Heart right ventricle (tissue), 16 donors: ENCODE data around the gene PSMD5. TPM values are rescaled to one million over a fixed set of nuclear protein-coding genes. Genes with fewer than 3 reads are reported as not detected.

ENCODE experiments used
- ATAC-seq, 8 donors: fragments of 200-7000 bp; cut with Tn5 transposase; one replicate each; pipeline ENCODE4 v1.9.1; 2020; ENCODE audit warnings: mild to moderate bottlenecking in 8 of 8, moderate library complexity in 8 of 8, moderate number of reproducible peaks in 1 of 8
- DNase-seq, 2 donors: peaks; one replicate each; pipeline ENCODE4 v3.0.0-alpha.2; 2020
- H3K27ac ChIP-seq, 10 donors: fragments of 200-600 bp; sonication (generic) in 2 of 10; one replicate each; pipeline versions ENCODE4 v1.5.0 to v1.8.0; 2020 to 2022; ENCODE audit warnings: mild to moderate bottlenecking in 3 of 10
- H3K27me3 ChIP-seq, 7 donors: fragments of 200-600 bp; one replicate each; pipeline ENCODE4 v1.8.0; 2021 to 2022; ENCODE audit warnings: mild to moderate bottlenecking in 2 of 7
- H3K36me3 ChIP-seq, 9 donors: fragments of 200-600 bp; sonication (generic) in 1 of 9; one replicate each; pipeline versions ENCODE4 v1.5.0 to v1.8.0; 2020 to 2022; ENCODE audit warnings: mild to moderate bottlenecking in 2 of 9
- H3K4me1 ChIP-seq, 9 donors: fragments of 200-600 bp; sonication (generic) in 1 of 9; one replicate each; pipeline versions ENCODE4 v1.5.0 to v1.8.0; 2020 to 2022; ENCODE audit warnings: mild to moderate bottlenecking in 4 of 9
- H3K4me3 ChIP-seq, 10 donors: fragments of 200-600 bp; sonication (generic) in 2 of 10; one replicate each; pipeline versions ENCODE4 v1.5.0 to v1.8.0; 2020 to 2022; ENCODE audit warnings: mild to moderate bottlenecking in 7 of 10, moderate library complexity in 2 of 10
- H3K9me3 ChIP-seq, 11 donors: fragments of 200-600 bp in 10 of 11; sonication (generic) in 2 of 11; one replicate each; pipeline versions ENCODE4 v1.5.0 to v1.8.0; 2013 to 2022; ENCODE audit warnings: mild to moderate bottlenecking in 2 of 11, control low read depth in 1 of 11, moderate library complexity in 1 of 11
- WGBS, 2 donors: extraction: QIAGEN DNeasy Blood & Tissue Kit; methylation state at CpG; one replicate each; pipeline ENCODE4 v1.1.7; 2013; ENCODE audit warnings: inconsistent platforms in 1 of 2; 5-methylcytosine and 5-hydroxymethylcytosine counted together
- intact Hi-C, 10 donors: fragments of 100-400 bp; cut with DNase I; formaldehyde crosslinking; loops; one replicate each; pipeline versions ENCODE4 v1.11.1 to v1.14.2; 2022
- polyA plus RNA-seq, 2 donors: library from polyadenylated mRNA; stranded (reverse); fragments of 200-250 nt; gene quantifications; one replicate each; pipeline ENCODE4 v1.2.3, GENCODE V29; 2013
- total RNA-seq, 10 donors: library from RNA; stranded (reverse); fragmentation: NEBNext Ultra II Directional in 3 of 10; extraction: Animal tissue kit (Norgen Biotek cat#: 25700) in 3 of 10; gene quantifications; one replicate each; pipeline versions ENCODE4 v1.2.1 to v1.2.4, GENCODE V29; 2021 to 2023
- TF ChIP-seq, protein P1 (sequence below), 9 donors: fragments of 200-600 bp; sonication (generic) in 2 of 9; IDR thresholded peaks; one replicate each; pipeline versions ENCODE4 v1.5.0 to v1.8.0; 2021 to 2022; ENCODE audit warnings: antibody characterized with exemption in 9 of 9, mild to moderate bottlenecking in 5 of 9, moderate library complexity in 1 of 9
- donor health status: Arrhythmogenic right ventricular cardiomyopathy.
- donor health status: ischemic (EF 13 %, LVEDD 7.1; RV severe dilation, severe dysfunction).
- donor health status: healthy with polysubstance abuse.
- donor health status: DM: no; HTN: yes; CAD: no.
- donor health status: DM: no; HTN: no; CAD: no.
- donor health status: ischemic (EF 25% LVEDD 6.9; RV normal size, moderate dysfunction).
- donor health status: ischemic (EF 25% LVEDD 5.7; RV mildly dilated, moderate dysfunction).
- donor health status: healthy.
- donor health status: DM: yes; HTN: yes; CAD: no.
- donor health status: Ischemic cardiomyopathy.
- donor health status: ischemic (EF 35%, LVEDD 5.7; RV mildly dilated, moderate dysfunction).
- donor health status: nonischemic (EF 11% LVEDD 7.7; RV severe dilation, severe dysfunction).
- donor health status: DM: yes; HTN: yes; CAD: no.
- donor health status: PGD.
- donor health status: ischemic (EF 29% LVEDD 5.4; RV normal size, mild dysfunction).
- donor health status: nonischemic (EF 23%, LVEDD 6.1; RV moderate dilation, normal function).

PSMD5 gene
- total and polyA plus RNA-seq, 12 donors, result 7.7 to 22.8 (median 14.3) TPM

DNA sequence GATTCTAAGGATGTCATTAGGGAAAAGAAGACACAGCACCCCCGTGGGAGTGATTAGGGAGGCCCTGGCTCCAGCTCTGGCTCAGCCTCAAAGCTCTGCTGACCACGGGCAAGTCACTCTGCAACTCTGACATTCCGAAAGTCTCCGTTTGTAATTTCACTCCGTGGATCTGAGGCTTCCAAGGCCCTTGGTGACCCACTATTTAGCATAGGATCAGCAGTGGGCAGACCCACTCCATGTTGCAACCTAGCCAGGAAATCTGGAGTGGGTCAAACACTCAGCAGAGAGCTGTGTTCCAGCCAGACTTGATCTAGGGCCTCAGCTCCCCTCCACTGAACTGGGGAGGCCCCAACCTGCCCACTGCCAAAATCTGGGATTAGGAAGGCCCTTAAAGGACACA, 22.5 kb upstream of the PSMD5 start:
- Histone ChIP-seq H3K27me3 (no peaks in the 10 kb centered on the region), H3K4me1 (peaks cover 0 to 18% (median 9%) of the 10 kb centered on the region in 9 donors), H3K27ac (no peak overlapping the region), H3K9me3 (no peaks in the 10 kb centered on the region), H3K36me3 (peaks cover 0 to 81% (median 3%) of the 10 kb centered on the region in 9 donors), H3K4me3 (no peak overlapping the region)
- ATAC-seq, result no peak
- DNase-seq, result no peak
- TF ChIP-seq, protein P1, sequence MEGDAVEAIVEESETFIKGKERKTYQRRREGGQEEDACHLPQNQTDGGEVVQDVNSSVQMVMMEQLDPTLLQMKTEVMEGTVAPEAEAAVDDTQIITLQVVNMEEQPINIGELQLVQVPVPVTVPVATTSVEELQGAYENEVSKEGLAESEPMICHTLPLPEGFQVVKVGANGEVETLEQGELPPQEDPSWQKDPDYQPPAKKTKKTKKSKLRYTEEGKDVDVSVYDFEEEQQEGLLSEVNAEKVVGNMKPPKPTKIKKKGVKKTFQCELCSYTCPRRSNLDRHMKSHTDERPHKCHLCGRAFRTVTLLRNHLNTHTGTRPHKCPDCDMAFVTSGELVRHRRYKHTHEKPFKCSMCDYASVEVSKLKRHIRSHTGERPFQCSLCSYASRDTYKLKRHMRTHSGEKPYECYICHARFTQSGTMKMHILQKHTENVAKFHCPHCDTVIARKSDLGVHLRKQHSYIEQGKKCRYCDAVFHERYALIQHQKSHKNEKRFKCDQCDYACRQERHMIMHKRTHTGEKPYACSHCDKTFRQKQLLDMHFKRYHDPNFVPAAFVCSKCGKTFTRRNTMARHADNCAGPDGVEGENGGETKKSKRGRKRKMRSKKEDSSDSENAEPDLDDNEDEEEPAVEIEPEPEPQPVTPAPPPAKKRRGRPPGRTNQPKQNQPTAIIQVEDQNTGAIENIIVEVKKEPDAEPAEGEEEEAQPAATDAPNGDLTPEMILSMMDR (IDR thresholded peaks at IDR 0.05), result no peak
- WGBS, 2 donors, result 69 to 74% methylated on average over 5 of the region's 5 CpGs
- intact Hi-C loops, result loop anchor here in 1 of 10 donors (5.0 kb wide), 1 partner anchor 72 kb away; no protein-coding TSS in a partner anchor

DNA sequence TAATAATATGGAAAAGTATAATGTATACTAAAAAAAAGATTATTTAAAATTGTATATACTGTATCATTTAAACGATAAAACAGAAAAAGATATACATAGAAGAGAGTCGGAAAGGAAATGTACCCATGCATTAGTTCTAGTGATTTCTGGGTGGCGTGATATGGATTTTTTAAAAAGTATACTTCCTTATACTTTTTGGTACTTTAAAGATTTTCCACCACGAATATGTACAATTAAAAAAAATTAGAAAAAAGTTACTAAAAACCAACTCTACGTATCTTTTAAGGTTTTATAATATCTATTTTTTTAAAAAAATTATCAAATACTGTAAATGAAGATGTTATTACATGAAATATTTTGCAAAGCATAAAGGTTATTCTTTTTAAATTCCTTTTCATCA, 22.0 kb upstream of the PSMD5 start:
- Histone ChIP-seq H3K27me3 (no peaks in the 10 kb centered on the region), H3K36me3 (peaks cover 0 to 81% (median 3%) of the 10 kb centered on the region in 9 donors), H3K4me1 (peaks cover 0 to 17% (median 9%) of the 10 kb centered on the region in 9 donors), H3K4me3 (no peak overlapping the region), H3K27ac (no peak overlapping the region), H3K9me3 (no peaks in the 10 kb centered on the region)
- DNase-seq (no peak), ATAC-seq (no peak)
- intact Hi-C loops, result loop anchor here in 1 of 10 donors (5.0 kb wide), 1 partner anchor 73 kb away; no protein-coding TSS in a partner anchor
- TF ChIP-seq, protein P1 (IDR thresholded peaks at IDR 0.05), result no peak
- 96 to 98% methylated on average over 5 of the region's 5 CpGs for WGBS, 2 donors

DNA sequence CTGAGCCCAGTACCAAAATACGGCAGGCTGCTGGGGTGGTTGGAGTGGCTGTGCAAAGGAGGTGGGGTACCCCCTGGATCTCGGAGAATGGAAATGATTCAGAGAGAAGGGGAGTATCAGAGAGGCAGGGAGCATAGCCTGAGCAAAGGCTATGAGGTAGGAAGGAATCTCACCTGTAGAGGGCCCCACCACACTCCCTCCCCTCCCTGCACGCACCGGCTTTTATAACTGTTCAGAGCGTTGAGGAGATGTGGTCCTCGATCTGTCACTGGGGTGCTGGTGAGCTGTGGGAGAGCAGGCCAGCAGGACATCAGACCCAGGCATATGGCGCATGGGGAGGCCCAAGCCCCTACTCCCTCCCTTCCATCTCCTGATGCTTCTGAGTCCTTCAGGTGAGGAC, 21.1 kb upstream of the PSMD5 start:
- Histone ChIP-seq H3K4me1 (peaks cover 0 to 10% (median 5%) of the 10 kb centered on the region in 9 donors), H3K36me3 (peaks cover 0 to 86% (median 10%) of the 10 kb centered on the region in 9 donors), H3K4me3 (no peak overlapping the region), H3K27me3 (no peaks in the 10 kb centered on the region), H3K9me3 (no peaks in the 10 kb centered on the region), H3K27ac (no peak overlapping the region)
- WGBS, 2 donors, result 87 to 91% methylated on average over 7 of the region's 7 CpGs
- DNase-seq, result no peak
- TF ChIP-seq, protein P1 (IDR thresholded peaks at IDR 0.05), result no peak
- no peak for ATAC-seq
- intact Hi-C loops, result no loop called here

DNA sequence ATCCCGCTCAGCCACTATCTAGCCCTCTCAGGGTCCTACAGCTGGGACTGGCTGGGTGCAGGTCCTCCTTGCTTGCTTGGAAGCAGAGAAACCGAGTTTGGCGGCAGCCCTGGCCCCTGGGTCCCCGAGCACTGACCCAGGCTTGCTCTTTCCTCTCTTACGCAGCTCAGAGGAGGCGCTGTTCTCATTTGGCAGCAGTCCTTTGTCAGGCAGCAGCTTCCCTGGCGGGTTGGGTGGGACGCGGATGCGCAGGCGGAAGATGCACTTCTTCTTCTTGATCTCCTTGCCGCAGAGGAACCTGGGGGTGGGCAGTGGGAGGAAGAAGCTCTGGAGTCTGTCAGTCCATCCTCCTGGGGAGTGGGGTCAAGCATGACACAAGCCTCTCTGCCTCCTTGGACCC, 19.7 kb upstream of the PSMD5 start:
- intact Hi-C loops, result no loop called here
- Histone ChIP-seq H3K4me1 (peaks cover 0 to 4% (median 0%) of the 10 kb centered on the region in 9 donors), H3K9me3 (no peaks in the 10 kb centered on the region), H3K27me3 (no peaks in the 10 kb centered on the region), H3K36me3 (peaks cover 0 to 97% (median 10%) of the 10 kb centered on the region in 9 donors), H3K27ac (no peak overlapping the region), H3K4me3 (no peak overlapping the region)
- TF ChIP-seq, protein P1 (IDR thresholded peaks at IDR 0.05), result no peak
- ATAC-seq, result no peak
- no peak for DNase-seq
- WGBS, 2 donors, result 89 to 94% methylated on average over 12 of the region's 12 CpGs
